H1 (cell line): Measurements from ENCODE around the gene KRT9. TPM values are rescaled to one million over a fixed set of nuclear protein-coding genes. Genes with fewer than 3 reads are reported as not detected.

Experiments used
- CTCF ChIA-PET: fragments of 300-600 bp; sonication (Branson Sonifier 250); formaldehyde crosslinking; loops from one replicate; lab custom pipeline; 2021; ENCODE audit not compliant: partially characterized antibody; lab: Charles Lee
- POLR2A ChIA-PET: fragments of 300-600 bp; sonication (Branson Sonifier 250); formaldehyde crosslinking; loops from one replicate; lab custom pipeline; 2021; ENCODE audit warnings: inconsistent platforms; ENCODE audit not compliant: partially characterized antibody; lab: Charles Lee
- DNase-seq, 2 experiments: peaks; one replicate each; pipeline versions ENCODE4 v3.0.0 to v3.0.0-alpha.2; 2010 to 2022; ENCODE audit warnings: low spot score in 2 of 2, low read depth in 1 of 2, mixed read lengths in 1 of 2
- FAIRE-seq: peaks from 2 replicates; lab custom pipeline; 2011; peaks lifted over from hg19 to GRCh38; lab: Jason Lieb, UNC
- H2AFZ ChIP-seq: 2 replicates; pipeline ENCODE4 v1.8.1; 2012; ENCODE audit warnings: low read length, inconsistent platforms
- H2AK5ac ChIP-seq: 2 replicates; pipeline ENCODE4 v1.6.1; 2013; ENCODE audit warnings: low read depth, low read length
- H2BK120ac ChIP-seq: replicated peaks from 2 replicates; pipeline ENCODE3; 2013; ENCODE audit warnings: low read depth, low read length, inconsistent platforms
- H2BK12ac ChIP-seq: 2 replicates; pipeline ENCODE4 v1.6.1; 2013; ENCODE audit warnings: low read depth, low read length
- H2BK15ac ChIP-seq: 2 replicates; pipeline ENCODE4 v1.6.1; 2013; ENCODE audit warnings: low read length
- H2BK20ac ChIP-seq: 2 replicates; pipeline ENCODE4 v1.6.1; 2013; ENCODE audit warnings: low read length
- H2BK5ac ChIP-seq: 2 replicates; pipeline ENCODE4 v1.6.1; 2013; ENCODE audit warnings: low read depth, low read length
- H3K14ac ChIP-seq: 2 replicates; pipeline ENCODE4 v1.6.1; 2013; ENCODE audit warnings: inconsistent platforms; ENCODE audit not compliant: insufficient read length
- H3K18ac ChIP-seq: 2 replicates; pipeline ENCODE4 v1.6.1; 2013; ENCODE audit warnings: low read length; ENCODE audit errors: extremely low read depth
- H3K23ac ChIP-seq: 2 replicates; pipeline ENCODE4 v1.6.1; 2013; ENCODE audit warnings: inconsistent platforms; ENCODE audit not compliant: insufficient read length
- H3K23me2 ChIP-seq: 2 replicates; pipeline ENCODE4 v1.6.1; 2013; ENCODE audit warnings: low read depth, low read length
- H3K27ac ChIP-seq: 2 replicates; pipeline ENCODE4 v1.6.1; 2011; ENCODE audit warnings: low read depth, low read length, inconsistent platforms
- H3K27me3 ChIP-seq, 4 experiments: replicated peaks in 1 of 4; 1 replicate in 1 of 4; 2 replicates in 3 of 4; pipeline versions ENCODE4 v1.6.1 to v1.8.1; 2011 to 2013; ENCODE audit warnings: low read length in 3 of 4, mild to moderate bottlenecking in 3 of 4, inconsistent platforms in 2 of 4, mixed read lengths in 2 of 4, moderate library complexity in 1 of 4; ENCODE audit not compliant: control insufficient read depth in 3 of 4, insufficient read depth in 3 of 4; ENCODE audit errors: extremely low read depth in 1 of 4
- H3K36me3 ChIP-seq, 4 experiments: 2 replicates each; pipeline versions ENCODE4 v1.6.1 to v1.8.1; 2011 to 2013; ENCODE audit warnings: mild to moderate bottlenecking in 4 of 4, low read length in 3 of 4, moderate library complexity in 2 of 4, control low read depth in 1 of 4, inconsistent platforms in 1 of 4; ENCODE audit not compliant: insufficient read depth in 4 of 4, control insufficient read depth in 2 of 4
- H3K4ac ChIP-seq: replicated peaks from 2 replicates; pipeline ENCODE3; 2013; ENCODE audit warnings: low read length, low read depth, mixed read lengths, inconsistent platforms; ENCODE audit not compliant: insufficient read length
- H3K4me1 ChIP-seq, 4 experiments: replicated peaks in 1 of 4; 1 replicate in 1 of 4; 2 replicates in 3 of 4; pipeline versions ENCODE4 v1.6.1 to v1.8.1; 2011 to 2013; ENCODE audit warnings: low read length in 3 of 4, inconsistent platforms in 2 of 4, mixed read lengths in 1 of 4; ENCODE audit not compliant: insufficient read depth in 4 of 4, control insufficient read depth in 3 of 4
- H3K4me2 ChIP-seq, 2 experiments: 2 replicates each; pipeline versions ENCODE4 v1.6.1 to v1.8.1; 2011 to 2013; ENCODE audit warnings: low read depth in 2 of 2, low read length in 2 of 2, control low read depth in 1 of 2, inconsistent platforms in 1 of 2, mild to moderate bottlenecking in 1 of 2; ENCODE audit not compliant: insufficient read depth in 1 of 2
- H3K4me3 ChIP-seq, 4 experiments: fragments of 200-600, 300-600 bp in 1 of 4; sonication (generic), shearing (Covaris generic), sonication (Bioruptor Twin) in 1 of 4; 2 replicates each; pipeline versions ENCODE4 v1.5.1 to v1.8.1; 2011 to 2016; ENCODE audit warnings: low read length in 4 of 4, low read depth in 3 of 4, control low read depth in 2 of 4, inconsistent platforms in 2 of 4, mild to moderate bottlenecking in 2 of 4, mixed read lengths in 1 of 4, moderate library complexity in 1 of 4; ENCODE audit not compliant: insufficient read depth in 2 of 4; ENCODE audit errors: extremely low read depth in 1 of 4
- H3K56ac ChIP-seq: replicated peaks from 2 replicates; pipeline ENCODE3; 2013; ENCODE audit warnings: low read depth, mild to moderate bottlenecking, mixed read lengths, low read length, inconsistent platforms; ENCODE audit not compliant: insufficient read length
- H3K79me1 ChIP-seq: 2 replicates; pipeline ENCODE4 v1.6.1; 2013; ENCODE audit warnings: low read depth, low read length, control low read depth
- H3K79me2 ChIP-seq, 2 experiments: 2 replicates each; pipeline versions ENCODE4 v1.6.1 to v1.8.1; 2012 to 2013; ENCODE audit warnings: low read length in 2 of 2, mild to moderate bottlenecking in 2 of 2, inconsistent platforms in 1 of 2; ENCODE audit not compliant: insufficient read depth in 2 of 2, control insufficient read depth in 1 of 2
- H3K9ac ChIP-seq, 4 experiments: replicated peaks in 1 of 4; 1 replicate in 1 of 4; 2 replicates in 3 of 4; pipeline versions ENCODE4 v1.6.1 to v1.8.1; 2011 to 2013; ENCODE audit warnings: low read depth in 3 of 4, low read length in 3 of 4, control low read depth in 2 of 4, mild to moderate bottlenecking in 2 of 4, moderate library complexity in 2 of 4, inconsistent platforms in 1 of 4; ENCODE audit errors: extremely low read depth in 1 of 4
- H3K9me3 ChIP-seq, 2 experiments: 2 replicates each; pipeline versions ENCODE4 v1.6.1 to v1.8.1; 2012 to 2013; ENCODE audit warnings: mild to moderate bottlenecking in 2 of 2, moderate library complexity in 2 of 2, control low read depth in 1 of 2, inconsistent platforms in 1 of 2, low read depth in 1 of 2, low read length in 1 of 2, mixed read lengths in 1 of 2; ENCODE audit not compliant: insufficient read depth in 2 of 2
- H4K20me1 ChIP-seq, 2 experiments: replicated peaks in 1 of 2; 2 replicates each; pipeline versions ENCODE3 to v1.8.1; 2011 to 2013; ENCODE audit warnings: inconsistent platforms in 2 of 2, low read length in 2 of 2, mild to moderate bottlenecking in 1 of 2; ENCODE audit not compliant: insufficient read depth in 2 of 2, control insufficient read depth in 1 of 2
- H4K5ac ChIP-seq: 2 replicates; pipeline ENCODE4 v1.6.1; 2013; ENCODE audit warnings: low read length, low read depth, mixed read lengths, inconsistent platforms; ENCODE audit not compliant: insufficient read length
- H4K8ac ChIP-seq: 2 replicates; pipeline ENCODE4 v1.8.0; 2013; ENCODE audit warnings: mild to moderate bottlenecking, moderate library complexity, low read length, inconsistent platforms; ENCODE audit not compliant: insufficient read depth; ENCODE audit errors: extremely low read depth
- H4K91ac ChIP-seq: replicated peaks from 2 replicates; pipeline ENCODE3; 2013; ENCODE audit warnings: low read length, mixed read lengths, inconsistent platforms; ENCODE audit not compliant: insufficient read length
- SP1 ChIP-seq: IDR thresholded peaks from 2 replicates; pipeline ENCODE4 v1.6.1; 2011; ENCODE audit warnings: low read depth, low read length
- USF2 ChIP-seq: IDR thresholded peaks from 2 replicates; pipeline ENCODE4 v1.6.1; 2011; ENCODE audit warnings: low read length, improper control_type of control experiment
- WGBS, 2 experiments: shearing (Covaris generic) in 1 of 2; methylation state at CpG; one replicate each; pipeline versions ENCODE4 v1.1.6 to v1.1.7; 2013 to 2015; ENCODE audit warnings: low lambda C conversion rate in 2 of 2, mixed read lengths in 2 of 2, inconsistent platforms in 1 of 2, low coverage in 1 of 2, missing lambda C conversion rate in 1 of 2; ENCODE audit not compliant: insufficient replicate concordance in 2 of 2, insufficient coverage in 1 of 2, insufficient read length in 1 of 2; ENCODE audit errors: extremely low coverage in 1 of 2, missing lambda C conversion rate in 1 of 2; 5-methylcytosine and 5-hydroxymethylcytosine counted together
- polyA plus RNA-seq, 7 experiments: library from polyadenylated mRNA; depleted of rRNA in 3 of 7; stranded (reverse) in 5 of 7; unstranded in 2 of 7; fragments of >200 nt in 5 of 7; fragments of 200-250 nt in 2 of 7; gene quantifications; 1 replicate in 5 of 7; 2 replicates in 1 of 7; 4 replicates in 1 of 7; pipeline versions ENCODE4 v1.2.1 to v1.2.3, GENCODE V29; 2011 to 2013; ENCODE audit warnings: missing spikeins in 2 of 7, mixed read lengths in 2 of 7
- total RNA-seq: library from RNA; stranded (reverse); fragmentation: NEBNext Ultra II Directional; extraction: Animal tissue kit (Norgen Biotek cat#: 25700); gene quantifications from 2 replicates; pipeline ENCODE4 v1.2.1, GENCODE V29; 2021

KRT9 gene
- total and polyA plus RNA-seq, 2 of the 8 experiments (the other 6 are each of a cell fraction or from before 2014, with no cell fraction given): not detected

- Histone ChIP-seq H3K9ac (no peak overlapping the region), H4K91ac (no peak overlapping the region), H4K8ac (no peak overlapping the region), H3K27ac (no peak overlapping the region), H2BK12ac (no peak overlapping the region), H3K18ac (no peak overlapping the region), H2AFZ (no peak overlapping the region), H3K14ac (no peak overlapping the region), H3K4me1 (no peaks in the 10 kb centered on the region; a peak in 1 of 7 replicates), H3K4ac (no peak overlapping the region), H2BK5ac (no peak overlapping the region), H4K5ac (no peak overlapping the region), H3K27me3 (no peaks in the 10 kb centered on the region), H3K23me2 (no peaks in the 10 kb centered on the region), H2AK5ac (no peak overlapping the region), H3K56ac (no peak overlapping the region), H3K79me2 (no peaks in the 10 kb centered on the region), H2BK20ac (no peak overlapping the region), H2BK15ac (no peak overlapping the region), H2BK120ac (no peak overlapping the region), H3K9me3 (no peaks in the 10 kb centered on the region), H3K4me2 (no peak overlapping the region), H3K79me1 (no peaks in the 10 kb centered on the region), H3K36me3 (no peaks in the 10 kb centered on the region), H3K4me3 (no peak overlapping the region), H4K20me1 (no peaks in the 10 kb centered on the region), H3K23ac (no peak overlapping the region)
- ChIA-PET POLR2A (interaction anchor here (2.0 kb wide), 1 partner anchor 60 kb away, joined by 8 read pairs; the partner anchor contains the start of gene KRT19), CTCF (interaction anchor here (1.5 to 2.9 kb wide), 3 partner anchors 8 to 75 kb away, joined by 3 to 12 read pairs (median 6); no protein-coding TSS in a partner anchor)
- DNase-seq: no peak
- WGBS, 2 experiments: 96% methylated on average over 4 of the region's 8 CpGs; no CpG with 5 or more reads in 1 of the 2 experiments
- FAIRE-seq: no peak
- TF ChIP-seq SP1 (no peak), USF2 (no peak)
Observed at GRCh38 chr17:41588126-41588810, 16.4 kb upstream of the KRT9 start.
